Measurements from ENCODE around the gene ZNF365. TPM values are rescaled to one million over a fixed set of nuclear protein-coding genes. Genes with fewer than 3 reads are reported as not detected.
A peak's percentile ranks its signal among the peaks of the same experiment; 100 is the strongest.
"Not testable (repeated sequence)": the region's sequence is repeated elsewhere in the genome, so short reads cannot be mapped to it uniquely, and the experiment has no call there.

ZNF365 gene
- 1 to 10 TPM; 1.8 to 3.7 TPM for total RNA-seq
- long read RNA-seq, full-length matches to known transcripts: 12 of 15 reads
- long read RNA-seq, partial matches to known transcripts: 0 of 15 reads
- long read RNA-seq, other reads (novel, unspliced or antisense): 3 of 15 reads

DNA sequence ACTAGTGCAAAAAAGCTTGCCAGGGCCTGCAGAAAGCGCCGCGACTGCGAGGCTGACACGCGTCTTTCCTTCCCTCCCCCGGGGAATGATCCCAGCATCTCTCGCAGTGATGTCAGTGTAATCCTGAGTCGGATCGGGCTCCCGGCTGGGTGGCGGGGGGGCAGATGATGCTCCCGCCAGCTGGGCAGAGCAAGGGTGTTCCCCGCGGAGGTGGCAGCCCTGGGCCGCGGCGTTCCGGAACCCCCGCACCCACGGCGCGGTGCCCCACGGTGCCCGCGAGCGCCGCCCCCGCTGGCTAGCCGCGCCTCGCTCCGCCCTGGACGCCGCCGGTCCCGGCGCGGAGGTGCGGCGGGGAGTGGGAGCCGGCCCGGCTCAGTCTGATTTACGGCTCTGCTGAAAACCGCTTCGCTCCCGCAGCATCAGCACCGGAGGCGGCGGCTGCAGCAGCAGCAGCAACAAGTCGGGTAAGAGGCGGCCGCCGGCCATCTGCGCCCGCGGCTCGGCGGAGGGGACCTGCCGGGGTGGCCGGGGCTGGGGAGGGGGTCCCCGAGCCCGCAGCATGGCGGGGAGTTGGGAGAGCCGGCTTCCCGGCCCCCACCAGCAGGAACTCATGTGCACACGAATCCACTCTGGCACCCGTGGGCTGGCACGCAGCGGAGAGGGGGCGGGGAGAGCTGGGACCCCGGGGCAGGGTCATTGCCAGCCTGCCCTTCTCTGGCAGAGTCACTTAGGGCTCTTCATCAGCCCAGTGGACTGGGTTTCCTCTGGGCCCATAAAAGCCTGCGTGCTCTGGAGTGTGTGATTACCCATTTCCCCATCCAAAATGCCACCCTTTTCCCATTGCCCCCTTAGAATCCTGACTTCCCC, at the start of gene ZNF365:
TSS of gene ZNF365 (plus strand) at position 375 of the 867 bp plus-strand sequence. CDS start 1,825 bp downstream, outside the sequence.
- intact Hi-C loops (cut with DNase I): no loop called here
- ATAC-seq (peak; percentile 88 to 95), DNase-seq (peak; percentile 33)

GRCh38 chr10:62326176-62326575, 48.0 kb upstream of the ZNF365 start:
- intact Hi-C loops (cut with DNase I): no loop called here
- no peak for ATAC-seq
- DNase-seq: no peak

GRCh38 chr10:62327885-62328284, 46.3 kb upstream of the ZNF365 start:
- ATAC-seq (no peak), DNase-seq (no peak)
- intact Hi-C loops (cut with DNase I): no loop called here

DNA sequence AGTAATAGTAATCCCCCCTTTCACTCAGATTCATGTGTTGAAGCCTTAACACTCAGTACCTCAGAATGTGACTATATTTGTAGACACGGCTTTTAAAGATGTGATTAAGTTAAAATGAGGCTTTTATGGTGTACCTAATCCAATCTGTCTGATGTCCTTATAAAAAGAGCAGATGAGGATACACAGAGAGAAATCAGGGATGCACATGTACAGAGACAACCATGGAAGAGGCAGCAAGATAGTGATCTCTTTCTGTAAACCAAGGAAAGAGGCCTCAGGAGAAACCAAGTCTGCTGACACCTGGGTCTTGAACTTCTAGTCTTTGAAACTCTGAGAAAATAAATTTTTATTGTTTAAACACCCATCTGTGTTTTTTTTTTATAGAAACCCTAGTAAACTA, 44.0 kb upstream of the ZNF365 start:
- intact Hi-C loops (cut with DNase I): no loop called here
- no peak for ATAC-seq

GRCh38 chr10:62332406-62332805, 41.8 kb upstream of the ZNF365 start:
- DNase-seq (no peak), ATAC-seq (no peak)
- intact Hi-C loops (cut with DNase I): no loop called here

More for the DNA sequence above, 44.0 kb upstream of the ZNF365 start:
- no peak for DNase-seq

DNA sequence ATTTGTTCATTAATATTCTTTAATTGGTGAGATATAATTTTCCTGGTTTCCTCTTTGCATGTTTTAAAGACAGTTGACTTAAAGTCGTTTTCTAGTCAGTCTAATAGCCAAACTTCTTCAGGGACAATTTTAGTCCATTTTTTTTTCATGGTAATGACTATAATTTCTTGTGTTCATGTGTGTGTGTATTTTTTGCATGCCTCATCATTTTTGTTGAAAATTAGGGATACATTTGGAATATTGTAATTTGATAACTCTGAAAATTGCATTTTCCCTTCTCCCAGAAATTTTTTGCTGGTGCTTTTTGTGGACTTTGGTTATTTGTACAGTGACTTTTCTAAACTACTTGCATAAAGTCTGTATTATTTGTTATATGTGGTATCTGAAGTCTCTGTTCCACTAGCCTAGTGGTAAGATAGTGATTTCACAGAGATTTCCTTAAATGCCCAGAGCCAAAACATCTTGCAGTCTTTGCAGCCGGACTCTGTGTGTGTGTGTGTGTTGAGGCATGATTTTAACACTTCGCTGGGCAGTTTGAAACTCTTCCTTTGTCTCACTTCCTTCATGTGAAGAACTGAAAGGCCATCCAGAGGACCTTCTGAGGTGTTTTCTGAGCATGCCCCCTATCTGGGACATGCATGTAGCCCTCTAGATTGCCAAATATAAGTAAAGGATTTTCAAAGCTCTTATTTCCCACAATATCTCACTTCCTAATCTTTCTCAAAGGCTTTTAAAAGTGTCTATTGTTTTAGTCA, 40.9 kb upstream of the ZNF365 start:
- ATAC-seq (no peak), DNase-seq (no peak)
- intact Hi-C loops (cut with DNase I): no loop called here

- intact Hi-C loops (cut with DNase I): no loop called here
- no peak for ATAC-seq
Measured at GRCh38 chr10:62333988-62334682, 40.0 kb upstream of the ZNF365 start.

DNA sequence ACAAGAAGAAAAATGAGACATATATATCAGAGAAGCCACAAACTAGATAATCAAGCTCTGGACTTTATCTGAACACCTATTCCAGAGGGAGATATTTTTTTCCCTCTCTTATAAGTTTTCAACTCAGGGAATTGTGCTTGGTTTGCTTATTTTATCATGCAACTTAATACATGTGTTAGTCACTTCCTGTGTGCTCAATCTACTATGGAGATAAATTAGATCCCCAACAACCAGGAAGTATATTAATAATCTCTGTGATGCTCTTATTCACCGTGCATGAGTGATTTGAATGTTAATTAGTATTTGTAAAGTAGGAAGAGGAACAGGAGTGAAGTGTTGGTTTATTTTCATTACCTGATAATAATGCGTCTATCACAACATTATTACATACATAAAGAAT, 38.8 kb upstream of the ZNF365 start:
- ATAC-seq (no peak), DNase-seq (no peak)
- intact Hi-C loops (cut with DNase I): no loop called here

More at GRCh38 chr10:62333988-62334682, 40.0 kb upstream of the ZNF365 start:
- DNase-seq: no peak

- intact Hi-C loops (cut with DNase I): no loop called here
- ATAC-seq (no peak), DNase-seq (no peak)
Measured at GRCh38 chr10:62336404-62336803, 37.8 kb upstream of the ZNF365 start.

- ATAC-seq (no peak), DNase-seq (no peak)
- intact Hi-C loops (cut with DNase I): no loop called here
Measured at GRCh38 chr10:62341419-62341818, 32.8 kb upstream of the ZNF365 start.

DNA sequence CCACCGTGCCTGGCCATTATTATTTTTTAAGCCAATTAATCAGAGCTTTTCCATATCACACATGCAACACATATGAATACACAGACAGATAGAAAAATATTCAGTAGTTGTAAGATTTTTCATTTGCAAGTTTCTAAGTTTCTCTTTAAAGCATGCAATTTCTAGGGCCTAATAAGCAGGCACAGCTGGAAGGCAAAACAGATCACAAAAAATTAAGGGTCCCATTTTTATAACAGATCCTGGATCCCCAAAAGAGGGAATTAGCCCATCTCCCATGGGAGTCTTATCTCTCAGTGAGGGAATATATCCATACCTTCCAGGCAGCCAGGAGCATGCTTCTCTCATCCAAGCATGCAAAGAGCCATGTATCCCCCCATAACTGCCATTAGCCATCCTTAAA, 31.2 kb upstream of the ZNF365 start:
- intact Hi-C loops (cut with DNase I): no loop called here
- DNase-seq (no peak), ATAC-seq (no peak)

DNA sequence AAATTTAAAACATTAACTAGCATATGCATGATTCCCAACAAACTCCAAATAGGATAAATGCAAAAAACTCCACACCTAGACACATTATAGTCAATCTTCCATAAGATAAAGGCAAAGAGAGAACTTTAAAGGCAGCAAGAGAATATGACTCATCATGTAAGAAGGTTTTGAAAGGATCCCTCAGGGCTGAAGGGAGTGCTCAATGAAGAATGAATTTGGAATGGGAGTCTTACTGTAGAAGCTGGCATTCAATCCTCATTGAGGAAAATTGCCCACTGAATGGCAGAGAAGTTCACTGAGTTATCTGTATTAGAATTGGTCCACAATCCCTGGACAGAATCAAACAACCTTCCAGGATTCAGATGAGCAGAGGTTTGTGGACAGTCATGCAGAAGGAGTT, 26.1 kb upstream of the ZNF365 start:
- DNase-seq (no peak), ATAC-seq (no peak)
- intact Hi-C loops (cut with DNase I): no loop called here

DNA sequence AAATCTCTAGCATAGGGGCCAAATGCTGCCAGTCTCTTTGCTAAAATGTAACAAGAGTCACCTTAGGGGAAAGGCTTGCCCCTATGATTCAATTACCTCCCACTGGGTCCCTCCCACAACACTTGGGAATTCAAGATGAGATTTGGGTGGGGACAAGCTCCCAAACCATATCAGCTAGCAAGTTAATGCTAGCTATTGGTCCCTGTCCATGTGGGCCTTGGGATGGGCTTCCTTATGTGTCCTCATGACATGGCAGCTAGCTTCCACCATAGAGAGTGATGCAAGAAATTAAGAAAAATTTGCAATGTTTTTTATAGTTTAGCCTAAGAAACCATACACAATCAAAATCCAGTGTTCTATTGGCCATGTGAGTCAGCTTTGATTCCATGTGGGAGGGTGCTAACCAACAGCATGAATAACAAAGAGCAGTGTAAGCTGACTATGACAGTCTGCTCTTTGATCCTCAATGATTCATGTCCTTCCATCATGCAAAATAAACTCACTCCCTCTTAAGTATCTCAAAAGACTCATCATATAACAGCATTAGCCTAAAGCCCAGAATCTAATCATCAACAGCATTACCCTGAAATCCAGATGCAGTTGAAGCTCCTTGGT, 21.7 kb upstream of the ZNF365 start:
- ATAC-seq: no peak
- intact Hi-C loops (cut with DNase I): no loop called here
- DNase-seq: no peak

- intact Hi-C loops (cut with DNase I): no loop called here
- DNase-seq: no peak
- ATAC-seq: no peak
Measured at GRCh38 chr10:62354916-62355315, 19.3 kb upstream of the ZNF365 start.

DNA sequence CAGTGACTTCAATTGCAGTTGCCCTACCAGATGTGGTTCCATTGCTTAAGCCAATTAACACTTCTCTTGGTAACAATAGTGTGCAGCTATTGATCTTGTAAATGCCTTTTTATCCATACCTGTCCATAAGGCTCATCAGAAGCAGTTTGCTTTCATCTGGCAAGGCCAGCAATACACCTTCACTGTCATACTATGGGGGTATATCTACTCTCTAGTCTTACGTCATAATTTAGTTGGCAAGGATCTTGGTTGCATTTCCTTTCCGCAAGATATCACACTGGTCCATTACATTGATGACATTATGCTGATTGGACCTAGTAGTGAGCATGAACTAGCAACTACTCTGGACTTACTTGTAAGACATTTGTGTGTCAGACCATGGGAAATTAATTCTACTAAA, 17.7 kb upstream of the ZNF365 start:
- intact Hi-C loops (cut with DNase I): no loop called here
- no peak for DNase-seq

DNA sequence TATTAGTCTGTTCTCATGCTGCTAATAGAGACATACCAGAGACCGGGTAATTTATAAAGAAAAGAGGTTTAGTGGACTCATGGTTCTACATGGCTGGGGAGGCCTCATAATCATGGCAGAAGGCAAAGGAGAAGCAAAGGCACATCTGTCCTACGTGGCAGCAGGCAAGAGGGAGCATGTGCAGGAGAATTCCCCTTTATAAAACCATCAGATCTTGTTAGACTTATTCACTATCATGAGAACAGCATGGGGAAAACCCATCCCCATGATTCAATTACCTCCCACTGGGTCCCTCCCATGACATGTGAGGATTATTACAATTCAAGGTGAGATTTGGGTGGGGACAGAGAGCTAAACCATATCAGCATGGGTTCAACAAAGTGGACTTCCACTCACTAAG, 16.0 kb upstream of the ZNF365 start:
- intact Hi-C loops (cut with DNase I); ATAC-seq; DNase-seq: not testable (repeated sequence)

More for the DNA sequence above, 17.7 kb upstream of the ZNF365 start:
- ATAC-seq: no peak

- intact Hi-C loops (cut with DNase I): no loop called here
- DNase-seq: no peak
- peak; percentile 21 to 47 for ATAC-seq
Measured at GRCh38 chr10:62373639-62373994, 552 bp upstream of the ZNF365 start.

GRCh38 chr10:62374862-62375710, 917 bp downstream of the ZNF365 start:
- DNase-seq: no peak
- ATAC-seq: peak in 1 of 2 donors; percentile 22
- intact Hi-C loops (cut with DNase I): no loop called here
